Cardiac atrium fibroblast (primary cell): ENCODE measurements around the gene ADGRE1. TPM values are rescaled to one million over a fixed set of nuclear protein-coding genes. Genes with fewer than 3 reads are reported as not detected.

Experiments
- total RNA-seq: library from RNA; depleted of rRNA; stranded (reverse); fragments of >200 nt; gene quantifications from 2 replicates; pipeline ENCODE4 v1.2.3, GENCODE V29; 2015

ADGRE1 gene, protein sequence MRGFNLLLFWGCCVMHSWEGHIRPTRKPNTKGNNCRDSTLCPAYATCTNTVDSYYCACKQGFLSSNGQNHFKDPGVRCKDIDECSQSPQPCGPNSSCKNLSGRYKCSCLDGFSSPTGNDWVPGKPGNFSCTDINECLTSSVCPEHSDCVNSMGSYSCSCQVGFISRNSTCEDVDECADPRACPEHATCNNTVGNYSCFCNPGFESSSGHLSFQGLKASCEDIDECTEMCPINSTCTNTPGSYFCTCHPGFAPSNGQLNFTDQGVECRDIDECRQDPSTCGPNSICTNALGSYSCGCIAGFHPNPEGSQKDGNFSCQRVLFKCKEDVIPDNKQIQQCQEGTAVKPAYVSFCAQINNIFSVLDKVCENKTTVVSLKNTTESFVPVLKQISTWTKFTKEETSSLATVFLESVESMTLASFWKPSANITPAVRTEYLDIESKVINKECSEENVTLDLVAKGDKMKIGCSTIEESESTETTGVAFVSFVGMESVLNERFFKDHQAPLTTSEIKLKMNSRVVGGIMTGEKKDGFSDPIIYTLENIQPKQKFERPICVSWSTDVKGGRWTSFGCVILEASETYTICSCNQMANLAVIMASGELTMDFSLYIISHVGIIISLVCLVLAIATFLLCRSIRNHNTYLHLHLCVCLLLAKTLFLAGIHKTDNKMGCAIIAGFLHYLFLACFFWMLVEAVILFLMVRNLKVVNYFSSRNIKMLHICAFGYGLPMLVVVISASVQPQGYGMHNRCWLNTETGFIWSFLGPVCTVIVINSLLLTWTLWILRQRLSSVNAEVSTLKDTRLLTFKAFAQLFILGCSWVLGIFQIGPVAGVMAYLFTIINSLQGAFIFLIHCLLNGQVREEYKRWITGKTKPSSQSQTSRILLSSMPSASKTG
- not detected in 2 replicates for total RNA-seq

DNA sequence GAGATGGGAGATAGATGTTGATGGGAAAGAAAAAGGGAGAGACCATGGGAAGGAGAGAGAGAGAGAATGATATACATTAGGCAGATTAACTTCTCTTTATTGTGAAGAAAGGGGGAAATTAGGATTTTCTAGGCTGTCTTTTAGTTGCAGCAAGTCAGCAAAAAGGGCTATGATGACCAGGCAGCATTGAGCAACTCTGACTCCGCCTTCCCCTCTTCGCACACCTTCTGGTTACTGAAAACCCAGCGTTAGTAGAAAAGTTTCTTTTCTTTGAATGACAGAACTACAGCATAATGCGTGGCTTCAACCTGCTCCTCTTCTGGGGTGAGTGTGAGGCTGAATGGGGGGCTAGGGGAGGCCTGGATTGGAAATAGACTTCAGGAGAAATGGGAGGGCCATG lies at the start of gene ADGRE1:
Gene ADGRE1 (plus strand): TSS at position 264 of the 400 bp plus-strand sequence. CDS start 30 bp downstream, at position 294.

Other genes starting within 250 kb of the ADGRE1 start
- 1.9 TPM in 1 of 2 replicates, not detected in the other for gene TNFSF14, start 217.4 kb upstream of the ADGRE1 start, total RNA-seq
- gene C3, start 166.9 kb upstream of the ADGRE1 start, total RNA-seq, result 243 and 1,645 TPM in 2 replicates
- 46.4 and 74.4 TPM in 2 replicates for gene GPR108, start 150.0 kb upstream of the ADGRE1 start, total RNA-seq
- gene TRIP10, start 147.9 kb upstream of the ADGRE1 start, total RNA-seq, result 47.0 and 90.1 TPM in 2 replicates
- not detected in 2 replicates for gene SH2D3A, start 120.1 kb upstream of the ADGRE1 start, total RNA-seq
- gene VAV1, start 114.9 kb upstream of the ADGRE1 start, total RNA-seq, result not detected in 2 replicates
- not detected in 2 replicates for gene MBD3L2B, start 133.9 kb downstream of the ADGRE1 start, total RNA-seq
- not detected in 2 replicates for gene MBD3L5, start 143.0 kb downstream of the ADGRE1 start, total RNA-seq
- not detected in 2 replicates for gene MBD3L4, start 152.6 kb downstream of the ADGRE1 start, total RNA-seq
- not detected in 2 replicates for gene MBD3L2, start 161.7 kb downstream of the ADGRE1 start, total RNA-seq
- gene MBD3L3, start 171.1 kb downstream of the ADGRE1 start, total RNA-seq, result not detected in 2 replicates
- 6.8 and 9.2 TPM in 2 replicates for gene ZNF557, start 182.1 kb downstream of the ADGRE1 start, total RNA-seq